Nephron (organoid): ENCODE measurements around the gene DAPP1.
"Not testable (repeated sequence)": the region's sequence is repeated elsewhere in the genome, so short reads cannot be mapped to it uniquely, and the experiment has no call there.

ENCODE experiments used
- H3K27ac Mint-ChIP-seq, 3 experiments: 2 replicates each; pipeline ENCODE4 v1.8.0; 2020; ENCODE audit warnings: mixed read lengths in 3 of 3, mild to moderate bottlenecking in 2 of 3, moderate library complexity in 1 of 3
- H3K27me3 Mint-ChIP-seq: 2 replicates; pipeline ENCODE4 v1.8.0; 2021; ENCODE audit warnings: low read depth, mild to moderate bottlenecking, moderate library complexity, mixed read lengths
- H3K36me3 Mint-ChIP-seq: 2 replicates; pipeline ENCODE4 v1.8.0; 2020; ENCODE audit warnings: low read depth, mixed read lengths
- H3K4me1 Mint-ChIP-seq: 2 replicates; pipeline ENCODE4 v1.8.0; 2020; ENCODE audit warnings: mixed read lengths
- H3K4me3 Mint-ChIP-seq, 3 experiments: 2 replicates each; pipeline ENCODE4 v1.8.0; 2020; ENCODE audit warnings: mild to moderate bottlenecking in 3 of 3, mixed read lengths in 3 of 3, moderate library complexity in 2 of 3
- H3K9me3 Mint-ChIP-seq: 2 replicates; pipeline ENCODE4 v1.8.0; 2020; ENCODE audit warnings: mixed read lengths
- CTCF ChIP-seq, 3 experiments: fragments of 200-600 bp; sonication (generic); IDR thresholded peaks; one replicate each; pipeline ENCODE4 v1.5.0; 2021; ENCODE audit warnings: antibody characterized with exemption in 3 of 3; ENCODE audit not compliant: unreplicated experiment in 3 of 3

DAPP1 gene

GRCh38 chr4:99816545-99817308 is at the start of gene DAPP1:
Gene DAPP1 (plus strand): TSS chr4:99816827. CDS start chr4:99816914, 87 bp downstream.
- Mint-ChIP-seq H3K27ac (no peak within 1 kb of the TSS), H3K4me1 (no peaks in the 10 kb centered on the region), H3K36me3 (no peaks in the 10 kb centered on the region), H3K4me3 (no peak within 1 kb of the TSS), H3K9me3 (no peaks in the 10 kb centered on the region), H3K27me3 (no peaks in the 10 kb centered on the region)
- no peak for TF ChIP-seq CTCF (IDR thresholded peaks at IDR 0.05; ENCODE audit: unreplicated experiment in 3 of 3)

GRCh38 chr4:99770842-99771241 is 45.8 kb upstream of the DAPP1 start:
- H3K36me3 Mint-ChIP-seq, H3K4me1 Mint-ChIP-seq, H3K27me3 Mint-ChIP-seq, H3K4me3 Mint-ChIP-seq, H3K27ac Mint-ChIP-seq: not testable (repeated sequence)
- peaks cover 26% of the 10 kb centered on the region for H3K9me3 Mint-ChIP-seq

GRCh38 chr4:99783940-99784339 is 32.7 kb upstream of the DAPP1 start:
- H3K4me1 Mint-ChIP-seq: no peaks in the 10 kb centered on the region
- no peak overlapping the region for H3K27ac Mint-ChIP-seq
- H3K9me3 Mint-ChIP-seq: no peaks in the 10 kb centered on the region
- H3K36me3 Mint-ChIP-seq: no peaks in the 10 kb centered on the region
- TF ChIP-seq CTCF (IDR thresholded peaks at IDR 0.05; ENCODE audit: unreplicated experiment in 3 of 3): no peak
- no peaks in the 10 kb centered on the region for H3K27me3 Mint-ChIP-seq
- H3K4me3 Mint-ChIP-seq: no peak overlapping the region

- TF ChIP-seq CTCF (IDR thresholded peaks at IDR 0.05; ENCODE audit: unreplicated experiment in 3 of 3): no peak
- Mint-ChIP-seq H3K27ac (no peak overlapping the region), H3K4me1 (peaks cover 8% of the 10 kb centered on the region), H3K9me3 (no peaks in the 10 kb centered on the region), H3K36me3 (no peaks in the 10 kb centered on the region), H3K4me3 (no peak overlapping the region), H3K27me3 (no peaks in the 10 kb centered on the region)
These were observed 31.8 kb upstream of the DAPP1 start for GRCh38 chr4:99784842-99785241.

- peaks cover 25% of the 10 kb centered on the region for H3K4me1 Mint-ChIP-seq
- no peaks in the 10 kb centered on the region for H3K36me3 Mint-ChIP-seq
- peak overlapping the region; percentile 23 to 28 (median 27) for H3K27ac Mint-ChIP-seq
- H3K4me3 Mint-ChIP-seq: peak overlapping the region in 1 of 3 experiments; percentile 13
- no peaks in the 10 kb centered on the region for H3K27me3 Mint-ChIP-seq
- TF ChIP-seq CTCF (IDR thresholded peaks at IDR 0.05; ENCODE audit: unreplicated experiment in 3 of 3): no peak
- peaks cover 15% of the 10 kb centered on the region for H3K9me3 Mint-ChIP-seq
These were observed 25.6 kb upstream of the DAPP1 start for GRCh38 chr4:99790796-99791617.

GRCh38 chr4:99800332-99801004 is 16.2 kb upstream of the DAPP1 start:
- Mint-ChIP-seq H3K9me3 (peaks cover 15% of the 10 kb centered on the region), H3K27me3 (no peaks in the 10 kb centered on the region), H3K4me3 (no peak overlapping the region), H3K4me1 (peaks cover 36% of the 10 kb centered on the region), H3K36me3 (no peaks in the 10 kb centered on the region), H3K27ac (no peak overlapping the region)
- TF ChIP-seq CTCF (IDR thresholded peaks at IDR 0.05; ENCODE audit: unreplicated experiment in 3 of 3): no peak
